Measurements from ENCODE around the gene IPCEF1.
"Not testable (repeated sequence)": the region's sequence is repeated elsewhere in the genome, so short reads cannot be mapped to it uniquely, and the experiment has no call there.

The IPCEF1 gene

GRCh38 chr6:154337406-154338005 lies 19.1 kb downstream of the IPCEF1 start:
- H3K9me2 ChIP-seq (replicated peaks; ENCODE audit: low read depth, low read length): no peaks in the 10 kb centered on the region
- no peaks in the 10 kb centered on the region for H3K9me3 ChIP-seq (ENCODE audit: insufficient read depth, low read depth, low read length)
- no peak for TF ChIP-seq EZH2phosphoT487 (IDR thresholded peaks at IDR 0.05; ENCODE audit: borderline replicate concordance)
- no peak for TF ChIP-seq CTCF (conservative IDR thresholded peaks at IDR 0.05; ENCODE audit: low read length)
- H3K27me3 ChIP-seq (ENCODE audit: insufficient read depth, low read length, poor library complexity, severe bottlenecking): no peaks in the 10 kb centered on the region
- H3F3A ChIP-seq (ENCODE audit: low read depth): no peaks in the 10 kb centered on the region
- H3K4me3 ChIP-seq (ENCODE audit: low read length, poor library complexity, severe bottlenecking): no peak overlapping the region
- H3K4me1 ChIP-seq (ENCODE audit: insufficient read depth, low read length, poor library complexity, severe bottlenecking): no peaks in the 10 kb centered on the region
- H3K4me2 ChIP-seq (ENCODE audit: low read depth, low read length, poor library complexity, severe bottlenecking): no peak overlapping the region
- H3K36me3 ChIP-seq (ENCODE audit: insufficient read depth, low read length): no peaks in the 10 kb centered on the region
- H3K9ac ChIP-seq (ENCODE audit: low read depth, low read length, poor library complexity, severe bottlenecking): no peak overlapping the region
- no peaks in the 10 kb centered on the region for H4K20me1 ChIP-seq (ENCODE audit: insufficient read depth, low read length, poor library complexity, severe bottlenecking)
- no peaks in the 10 kb centered on the region for H3K79me2 ChIP-seq (ENCODE audit: insufficient read depth, low read length)
- no peak overlapping the region for H2AFZ ChIP-seq (ENCODE audit: low read length)

- H3K4me2 ChIP-seq (ENCODE audit: low read depth, low read length, poor library complexity, severe bottlenecking); H3K4me1 ChIP-seq (ENCODE audit: insufficient read depth, low read length, poor library complexity, severe bottlenecking); H3F3A ChIP-seq (ENCODE audit: low read depth); H2AFZ ChIP-seq (ENCODE audit: low read length); H3K9me2 ChIP-seq (replicated peaks; ENCODE audit: low read depth, low read length); H3K27me3 ChIP-seq (ENCODE audit: insufficient read depth, low read length, poor library complexity, severe bottlenecking); H3K4me3 ChIP-seq (ENCODE audit: low read length, poor library complexity, severe bottlenecking); H3K9me3 ChIP-seq (ENCODE audit: insufficient read depth, low read depth, low read length); H3K9ac ChIP-seq (ENCODE audit: low read depth, low read length, poor library complexity, severe bottlenecking); H3K79me2 ChIP-seq (ENCODE audit: insufficient read depth, low read length); H4K20me1 ChIP-seq (ENCODE audit: insufficient read depth, low read length, poor library complexity, severe bottlenecking); H3K36me3 ChIP-seq (ENCODE audit: insufficient read depth, low read length): not testable (repeated sequence)
Measured at GRCh38 chr6:154334147-154334546, 22.5 kb downstream of the IPCEF1 start.

DNA sequence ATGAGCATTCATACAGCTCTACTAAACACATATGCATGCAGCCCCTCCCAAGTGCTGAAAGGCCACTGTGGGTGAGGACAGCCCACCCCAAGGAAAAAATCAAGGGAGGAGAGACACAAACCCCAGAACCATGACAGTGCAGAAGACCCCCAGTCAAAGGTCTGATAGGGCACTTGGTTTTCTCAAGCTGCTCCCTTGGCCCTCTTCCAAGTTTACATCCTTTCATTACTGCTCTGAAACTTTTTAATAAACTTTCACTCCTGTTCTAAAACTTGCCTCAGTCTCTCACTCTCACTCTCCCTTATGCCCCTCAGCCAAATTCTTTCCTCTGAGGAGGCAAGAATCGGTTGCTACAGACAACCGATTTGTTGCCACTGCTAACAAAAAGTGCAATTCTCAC lies 24.9 kb downstream of the IPCEF1 start:
- H3K4me3 ChIP-seq (ENCODE audit: low read length, poor library complexity, severe bottlenecking): no peak overlapping the region
- H3K9me3 ChIP-seq (ENCODE audit: insufficient read depth, low read depth, low read length): no peaks in the 10 kb centered on the region
- H3K4me2 ChIP-seq (ENCODE audit: low read depth, low read length, poor library complexity, severe bottlenecking): no peak overlapping the region
- no peaks in the 10 kb centered on the region for H3K36me3 ChIP-seq (ENCODE audit: insufficient read depth, low read length)
- no peak overlapping the region for H2AFZ ChIP-seq (ENCODE audit: low read length)
- H3K4me1 ChIP-seq (ENCODE audit: insufficient read depth, low read length, poor library complexity, severe bottlenecking): no peaks in the 10 kb centered on the region
- H3K9me2 ChIP-seq (replicated peaks; ENCODE audit: low read depth, low read length): no peaks in the 10 kb centered on the region
- no peak overlapping the region for H3K9ac ChIP-seq (ENCODE audit: low read depth, low read length, poor library complexity, severe bottlenecking)
- H3K79me2 ChIP-seq (ENCODE audit: insufficient read depth, low read length): no peaks in the 10 kb centered on the region
- no peak for TF ChIP-seq EZH2phosphoT487 (IDR thresholded peaks at IDR 0.05; ENCODE audit: borderline replicate concordance)
- no peak for TF ChIP-seq CTCF (conservative IDR thresholded peaks at IDR 0.05; ENCODE audit: low read length)
- no peaks in the 10 kb centered on the region for H4K20me1 ChIP-seq (ENCODE audit: insufficient read depth, low read length, poor library complexity, severe bottlenecking)
- no peaks in the 10 kb centered on the region for H3F3A ChIP-seq (ENCODE audit: low read depth)
- no peaks in the 10 kb centered on the region for H3K27me3 ChIP-seq (ENCODE audit: insufficient read depth, low read length, poor library complexity, severe bottlenecking)
